ENCODE results near the gene POU2F1. TPM values are rescaled to one million over a fixed set of nuclear protein-coding genes. Genes with fewer than 3 reads are reported as not detected.
A peak's percentile ranks its signal among the peaks of the same experiment; 100 is the strongest.

Gene POU2F1
- total and polyA plus RNA-seq, 9 donors = 4.5 to 6.9 (median 5.9) TPM

- H3K27ac ChIP-seq (ENCODE audit: low read length) = no peak overlapping the region
- no peak overlapping the region for H3K4me3 ChIP-seq (ENCODE audit: low read length)
- H3K9me3 ChIP-seq (replicated peaks; ENCODE audit: control insufficient read depth, low read depth, low read length) = no peaks in the 10 kb centered on the region
- DNase-seq = no peak
- H3K36me3 ChIP-seq (ENCODE audit: control insufficient read depth, insufficient read depth, low read length) = no peaks in the 10 kb centered on the region
- WGBS (ENCODE audit: insufficient coverage) = no CpG with 5 or more reads among the region's 2 CpGs
- peaks cover 2% of the 10 kb centered on the region for H3K4me1 ChIP-seq (ENCODE audit: control insufficient read depth, insufficient read depth, low read length)
- H3K27me3 ChIP-seq (ENCODE audit: control insufficient read depth, insufficient read depth, low read length) = no peaks in the 10 kb centered on the region
Observed at GRCh38 chr1:167268347-167268787, 47.7 kb downstream of the POU2F1 start.

GRCh38 chr1:167270349-167271092, 49.8 kb downstream of the POU2F1 start:
- no CpG with 5 or more reads among the region's 1 CpG for WGBS (ENCODE audit: insufficient coverage)
- Histone ChIP-seq H3K27ac (ENCODE audit: low read length) (no peak overlapping the region), H3K9me3 (replicated peaks; ENCODE audit: control insufficient read depth, low read depth, low read length) (no peaks in the 10 kb centered on the region), H3K27me3 (ENCODE audit: control insufficient read depth, insufficient read depth, low read length) (no peaks in the 10 kb centered on the region), H3K36me3 (ENCODE audit: control insufficient read depth, insufficient read depth, low read length) (no peaks in the 10 kb centered on the region), H3K4me3 (ENCODE audit: low read length) (no peak overlapping the region), H3K4me1 (ENCODE audit: control insufficient read depth, insufficient read depth, low read length) (peaks cover 3% of the 10 kb centered on the region)
- peak; percentile 22 for DNase-seq

GRCh38 chr1:167272369-167272957, 51.8 kb downstream of the POU2F1 start:
- H3K4me1 ChIP-seq (ENCODE audit: control insufficient read depth, insufficient read depth, low read length) = peaks cover 3% of the 10 kb centered on the region
- no peaks in the 10 kb centered on the region for H3K36me3 ChIP-seq (ENCODE audit: control insufficient read depth, insufficient read depth, low read length)
- no peaks in the 10 kb centered on the region for H3K27me3 ChIP-seq (ENCODE audit: control insufficient read depth, insufficient read depth, low read length)
- DNase-seq = no peak
- H3K9me3 ChIP-seq (replicated peaks; ENCODE audit: control insufficient read depth, low read depth, low read length) = no peaks in the 10 kb centered on the region
- no peak overlapping the region for H3K27ac ChIP-seq (ENCODE audit: low read length)
- WGBS (ENCODE audit: insufficient coverage) = 72% methylated on average over 3 of the region's 3 CpGs
- no peak overlapping the region for H3K4me3 ChIP-seq (ENCODE audit: low read length)

- 83% methylated on average over 7 of the region's 12 CpGs for WGBS (ENCODE audit: insufficient coverage)
- no peak overlapping the region for H3K4me3 ChIP-seq (ENCODE audit: low read length)
- no peaks in the 10 kb centered on the region for H3K36me3 ChIP-seq (ENCODE audit: control insufficient read depth, insufficient read depth, low read length)
- no peaks in the 10 kb centered on the region for H3K27me3 ChIP-seq (ENCODE audit: control insufficient read depth, insufficient read depth, low read length)
- no peaks in the 10 kb centered on the region for H3K9me3 ChIP-seq (replicated peaks; ENCODE audit: control insufficient read depth, low read depth, low read length)
- DNase-seq = peak; percentile 16
- no peak overlapping the region for H3K27ac ChIP-seq (ENCODE audit: low read length)
- peaks cover 3% of the 10 kb centered on the region for H3K4me1 ChIP-seq (ENCODE audit: control insufficient read depth, insufficient read depth, low read length)
Observed at GRCh38 chr1:167273027-167273800, 52.5 kb downstream of the POU2F1 start.

GRCh38 chr1:167274061-167274460, 53.4 kb downstream of the POU2F1 start:
- no peak for DNase-seq
- H3K4me1 ChIP-seq (ENCODE audit: control insufficient read depth, insufficient read depth, low read length) = peaks cover 3% of the 10 kb centered on the region
- no peak overlapping the region for H3K27ac ChIP-seq (ENCODE audit: low read length)
- H3K4me3 ChIP-seq (ENCODE audit: low read length) = no peak overlapping the region
- WGBS (ENCODE audit: insufficient coverage) = no CpG with 5 or more reads among the region's 1 CpG
- H3K27me3 ChIP-seq (ENCODE audit: control insufficient read depth, insufficient read depth, low read length) = no peaks in the 10 kb centered on the region
- H3K9me3 ChIP-seq (replicated peaks; ENCODE audit: control insufficient read depth, low read depth, low read length) = no peaks in the 10 kb centered on the region
- H3K36me3 ChIP-seq (ENCODE audit: control insufficient read depth, insufficient read depth, low read length) = no peaks in the 10 kb centered on the region

- Histone ChIP-seq H3K27ac (ENCODE audit: low read length) (no peak overlapping the region), H3K36me3 (ENCODE audit: control insufficient read depth, insufficient read depth, low read length) (no peaks in the 10 kb centered on the region), H3K9me3 (replicated peaks; ENCODE audit: control insufficient read depth, low read depth, low read length) (no peaks in the 10 kb centered on the region), H3K4me1 (ENCODE audit: control insufficient read depth, insufficient read depth, low read length) (peaks cover 3% of the 10 kb centered on the region), H3K27me3 (ENCODE audit: control insufficient read depth, insufficient read depth, low read length) (no peaks in the 10 kb centered on the region), H3K4me3 (ENCODE audit: low read length) (no peak overlapping the region)
- no peak for DNase-seq
- 100% methylated on average over 1 of the region's 3 CpGs for WGBS (ENCODE audit: insufficient coverage)
Observed at GRCh38 chr1:167276969-167277368, 56.3 kb downstream of the POU2F1 start.

GRCh38 chr1:167278497-167278896, 57.8 kb downstream of the POU2F1 start:
- H3K27ac ChIP-seq (ENCODE audit: low read length) = no peak overlapping the region
- H3K36me3 ChIP-seq (ENCODE audit: control insufficient read depth, insufficient read depth, low read length) = no peaks in the 10 kb centered on the region
- no peak overlapping the region for H3K4me3 ChIP-seq (ENCODE audit: low read length)
- H3K4me1 ChIP-seq (ENCODE audit: control insufficient read depth, insufficient read depth, low read length) = peaks cover under 1% of the 10 kb centered on the region
- 100% methylated on average over 1 of the region's 5 CpGs for WGBS (ENCODE audit: insufficient coverage)
- H3K27me3 ChIP-seq (ENCODE audit: control insufficient read depth, insufficient read depth, low read length) = no peaks in the 10 kb centered on the region
- DNase-seq = no peak
- no peaks in the 10 kb centered on the region for H3K9me3 ChIP-seq (replicated peaks; ENCODE audit: control insufficient read depth, low read depth, low read length)

- 93% methylated on average over 3 of the region's 3 CpGs for WGBS (ENCODE audit: insufficient coverage)
- no peaks in the 10 kb centered on the region for H3K27me3 ChIP-seq (ENCODE audit: control insufficient read depth, insufficient read depth, low read length)
- H3K27ac ChIP-seq (ENCODE audit: low read length) = no peak overlapping the region
- no peak for DNase-seq
- H3K4me1 ChIP-seq (ENCODE audit: control insufficient read depth, insufficient read depth, low read length) = no peaks in the 10 kb centered on the region
- no peaks in the 10 kb centered on the region for H3K36me3 ChIP-seq (ENCODE audit: control insufficient read depth, insufficient read depth, low read length)
- H3K4me3 ChIP-seq (ENCODE audit: low read length) = no peak overlapping the region
- no peaks in the 10 kb centered on the region for H3K9me3 ChIP-seq (replicated peaks; ENCODE audit: control insufficient read depth, low read depth, low read length)
Observed at GRCh38 chr1:167280912-167281311, 60.2 kb downstream of the POU2F1 start.

GRCh38 chr1:167288390-167289074, 67.8 kb downstream of the POU2F1 start:
- H3K36me3 ChIP-seq (ENCODE audit: control insufficient read depth, insufficient read depth, low read length) = no peaks in the 10 kb centered on the region
- no peak overlapping the region for H3K4me3 ChIP-seq (ENCODE audit: low read length)
- no peaks in the 10 kb centered on the region for H3K9me3 ChIP-seq (replicated peaks; ENCODE audit: control insufficient read depth, low read depth, low read length)
- no peak for DNase-seq
- no peaks in the 10 kb centered on the region for H3K4me1 ChIP-seq (ENCODE audit: control insufficient read depth, insufficient read depth, low read length)
- WGBS (ENCODE audit: insufficient coverage) = no CpG with 5 or more reads among the region's 3 CpGs
- no peaks in the 10 kb centered on the region for H3K27me3 ChIP-seq (ENCODE audit: control insufficient read depth, insufficient read depth, low read length)
- no peak overlapping the region for H3K27ac ChIP-seq (ENCODE audit: low read length)

GRCh38 chr1:167289075-167289442, 68.4 kb downstream of the POU2F1 start:
- Histone ChIP-seq H3K4me3 (ENCODE audit: low read length) (no peak overlapping the region), H3K27ac (ENCODE audit: low read length) (no peak overlapping the region), H3K27me3 (ENCODE audit: control insufficient read depth, insufficient read depth, low read length) (no peaks in the 10 kb centered on the region), H3K9me3 (replicated peaks; ENCODE audit: control insufficient read depth, low read depth, low read length) (no peaks in the 10 kb centered on the region), H3K36me3 (ENCODE audit: control insufficient read depth, insufficient read depth, low read length) (no peaks in the 10 kb centered on the region), H3K4me1 (ENCODE audit: control insufficient read depth, insufficient read depth, low read length) (no peaks in the 10 kb centered on the region)
- no peak for DNase-seq
- WGBS (ENCODE audit: insufficient coverage) = no CpG with 5 or more reads among the region's 1 CpG
